HG03521 (cell line): ENCODE data around the gene UBE2G1.

Source experiments
- ATAC-seq: cut with Tn5 transposase; IDR thresholded peaks from one replicate; pipeline ENCODE4 v1.9.1; 2021; ENCODE audit warnings: mild to moderate bottlenecking, moderate library complexity; ENCODE audit not compliant: unreplicated experiment

Gene UBE2G1

GRCh38 chr17:4340914-4341615 is 25.4 kb downstream of the UBE2G1 start:
- no peak for ATAC-seq

GRCh38 chr17:4334776-4335584 is 31.5 kb downstream of the UBE2G1 start:
- no peak for ATAC-seq

GRCh38 chr17:4334332-4334731 is 32.1 kb downstream of the UBE2G1 start:
- no peak for ATAC-seq

GRCh38 chr17:4333041-4333440 is 33.4 kb downstream of the UBE2G1 start:
- ATAC-seq: no peak

- ATAC-seq: no peak
Measured at GRCh38 chr17:4332296-4332970, 34.0 kb downstream of the UBE2G1 start.

- no peak for ATAC-seq
Measured at GRCh38 chr17:4331614-4332013, 34.9 kb downstream of the UBE2G1 start.

GRCh38 chr17:4329838-4330237 is 36.6 kb downstream of the UBE2G1 start:
- ATAC-seq: no peak

GRCh38 chr17:4327606-4328005 is 38.9 kb downstream of the UBE2G1 start:
- ATAC-seq: no peak

GRCh38 chr17:4326608-4327007 is 39.9 kb downstream of the UBE2G1 start:
- no peak for ATAC-seq

GRCh38 chr17:4326112-4326511 is 40.4 kb downstream of the UBE2G1 start:
- ATAC-seq: no peak

- ATAC-seq: no peak
Measured at GRCh38 chr17:4324463-4324862, 42.0 kb downstream of the UBE2G1 start.

GRCh38 chr17:4319221-4319620 is 47.3 kb downstream of the UBE2G1 start:
- ATAC-seq: no peak

- no peak for ATAC-seq
Measured at GRCh38 chr17:4318596-4318995, 47.9 kb downstream of the UBE2G1 start.

- no peak for ATAC-seq
Measured at GRCh38 chr17:4318186-4318585, 48.3 kb downstream of the UBE2G1 start.

- ATAC-seq: no peak
Measured at GRCh38 chr17:4317610-4318009, 48.9 kb downstream of the UBE2G1 start.

- no peak for ATAC-seq
Measured at GRCh38 chr17:4316648-4317047, 49.8 kb downstream of the UBE2G1 start.

GRCh38 chr17:4314618-4315017 is 51.9 kb downstream of the UBE2G1 start:
- no peak for ATAC-seq

GRCh38 chr17:4314179-4314578 is 52.3 kb downstream of the UBE2G1 start:
- ATAC-seq: no peak

GRCh38 chr17:4313221-4314114 is 53.0 kb downstream of the UBE2G1 start:
- ATAC-seq: no peak

- ATAC-seq: no peak
Measured at GRCh38 chr17:4310354-4311060, 56.0 kb downstream of the UBE2G1 start.
